Activated CD8-positive, alpha-beta T cell treated with anti-CD3 and anti-CD28 coated beads for 36 hours (primary cell): ENCODE results near the gene SLC12A9. TPM values are rescaled to one million over a fixed set of nuclear protein-coding genes. Genes with fewer than 3 reads are reported as not detected.
A peak's percentile ranks its signal among the peaks of the same experiment; 100 is the strongest.

ENCODE experiments used
- ATAC-seq: fragments of 200-7000 bp; cut with Tn5 transposase; one replicate; pipeline ENCODE4 v1.10.0; 2021; ENCODE audit warnings: mild to moderate bottlenecking, moderate library complexity
- CTCF ChIA-PET: fragments of 350-600 bp; sonication (Branson Sonifier 250); formaldehyde crosslinking; loops from one replicate; lab custom pipeline; 2021; ENCODE audit warnings: antibody characterized with exemption; lab: Charles Lee
- POLR2A ChIA-PET: fragments of 350-600 bp; sonication (Branson Sonifier 250); formaldehyde crosslinking; loops from one replicate; lab custom pipeline; 2021; ENCODE audit warnings: antibody characterized with exemption; lab: Charles Lee
- DNase-seq: peaks from one replicate; pipeline ENCODE4 v3.0.0-alpha.2; 2020
- H3K27ac Mint-ChIP-seq: one replicate; pipeline ENCODE4 v1.8.0; 2021; ENCODE audit warnings: mild to moderate bottlenecking, mixed read lengths
- H3K27me3 Mint-ChIP-seq: one replicate; pipeline ENCODE4 v1.8.0; 2021; ENCODE audit warnings: mixed read lengths
- H3K36me3 Mint-ChIP-seq: one replicate; pipeline ENCODE4 v1.8.0; 2021; ENCODE audit warnings: low read depth, mixed read lengths
- H3K4me1 Mint-ChIP-seq: one replicate; pipeline ENCODE4 v1.8.0; 2021; ENCODE audit warnings: low read depth, mixed read lengths
- H3K4me3 Mint-ChIP-seq: one replicate; pipeline ENCODE4 v1.8.0; 2021; ENCODE audit warnings: mild to moderate bottlenecking, moderate library complexity, mixed read lengths
- H3K9me3 Mint-ChIP-seq: one replicate; pipeline ENCODE4 v1.8.0; 2021; ENCODE audit warnings: mixed read lengths
- CTCF ChIP-seq: fragments of 200-600 bp; IDR thresholded peaks from one replicate; pipeline ENCODE4 v1.8.0; 2022; ENCODE audit warnings: antibody characterized with exemption, mild to moderate bottlenecking
- intact Hi-C: fragments of 100-400 bp; cut with micrococcal nuclease; formaldehyde crosslinking; loops from one replicate; pipeline ENCODE4 v1.10.0; 2022
- total RNA-seq, 2 experiments: library from RNA; stranded (reverse); gene quantifications; one replicate each; pipeline ENCODE4 v1.2.3, GENCODE V29; 2021

The SLC12A9 gene
- total RNA-seq, 2 experiments from 2014 or later, result 10.2 to 11.3 TPM

- ChIA-PET POLR2A (interaction anchor here (0.8 to 1.6 kb wide), 5 partner anchors 9 to 22 kb away, joined by 3 to 7 read pairs (median 5); partner anchors contain the start of genes SLC12A9 and SRRT), CTCF (interaction anchor here (0.7 kb wide), 2 partner anchors 14 to 162 kb away, joined by 3 read pairs; partner anchors contain the start of gene SLC12A9)
- peaks cover 8% of the 10 kb centered on the region for H3K4me1 Mint-ChIP-seq
- TF ChIP-seq CTCF, result no peak
- peak overlapping the region; percentile 89 for H3K4me3 Mint-ChIP-seq
- intact Hi-C loops, result no loop called here
- no peaks in the 10 kb centered on the region for H3K9me3 Mint-ChIP-seq
- peaks cover 11% of the 10 kb centered on the region for H3K36me3 Mint-ChIP-seq
- peak overlapping the region; percentile 95 for H3K27ac Mint-ChIP-seq
- no peak for ATAC-seq
- no peaks in the 10 kb centered on the region for H3K27me3 Mint-ChIP-seq
- DNase-seq, result no peak
Observed at GRCh38 chr7:100866729-100867039, 14.2 kb downstream of the SLC12A9 start.

GRCh38 chr7:100867040-100867775 is 14.7 kb downstream of the SLC12A9 start, which contains the start of gene TRIP6:
Gene TRIP6, plus strand, starts transcription at chr7:100867387. Its CDS starts 111 bp downstream, at chr7:100867498.
- H3K27me3 Mint-ChIP-seq, result no peaks in the 10 kb centered on the region
- CTCF ChIA-PET, result interaction anchor here (0.7 to 1.1 kb wide), 3 partner anchors 9 to 162 kb away, joined by 3 read pairs; partner anchors contain the start of gene SLC12A9
- H3K4me1 Mint-ChIP-seq, result peaks cover 8% of the 10 kb centered on the region
- peaks cover 12% of the 10 kb centered on the region for H3K36me3 Mint-ChIP-seq
- peak; percentile 72 for ATAC-seq
- H3K27ac Mint-ChIP-seq, result peak within 1 kb of the TSS; percentile 95
- peak; percentile 79 for DNase-seq
- no peak for TF ChIP-seq CTCF
- intact Hi-C loops, result no loop called here
- POLR2A ChIA-PET, result interaction anchor here (0.8 to 1.6 kb wide), 5 partner anchors 8 to 21 kb away, joined by 3 to 7 read pairs (median 5); partner anchors contain the start of genes SLC12A9 and SRRT
- H3K9me3 Mint-ChIP-seq, result no peaks in the 10 kb centered on the region
- H3K4me3 Mint-ChIP-seq, result peak within 1 kb of the TSS; percentile 89

GRCh38 chr7:100867776-100868485 is 15.4 kb downstream of the SLC12A9 start:
- CTCF ChIA-PET, result interaction anchor here (1.1 kb wide), 1 partner anchor 8 kb away, joined by 3 read pairs; no protein-coding TSS in a partner anchor
- H3K9me3 Mint-ChIP-seq, result no peaks in the 10 kb centered on the region
- H3K27ac Mint-ChIP-seq, result peak overlapping the region; percentile 87
- peak; percentile 10 for DNase-seq
- no peak for ATAC-seq
- POLR2A ChIA-PET, result interaction anchor here (1.6 kb wide), 1 partner anchor 11 kb away, joined by 7 read pairs; no protein-coding TSS in a partner anchor
- no peaks in the 10 kb centered on the region for H3K27me3 Mint-ChIP-seq
- H3K36me3 Mint-ChIP-seq, result peaks cover 14% of the 10 kb centered on the region
- H3K4me1 Mint-ChIP-seq, result peaks cover 8% of the 10 kb centered on the region
- TF ChIP-seq CTCF, result no peak
- intact Hi-C loops, result no loop called here
- H3K4me3 Mint-ChIP-seq, result peak overlapping the region; percentile 89

GRCh38 chr7:100873599-100874299 is 21.2 kb downstream of the SLC12A9 start:
- Mint-ChIP-seq H3K27ac (peak overlapping the region; percentile 98), H3K4me1 (peaks cover 29% of the 10 kb centered on the region), H3K27me3 (no peaks in the 10 kb centered on the region), H3K9me3 (no peaks in the 10 kb centered on the region), H3K4me3 (peak overlapping the region; percentile 98), H3K36me3 (peaks cover 59% of the 10 kb centered on the region)
- DNase-seq (no peak), ATAC-seq (no peak)
- POLR2A ChIA-PET, result interaction anchor here (1.5 to 6.8 kb wide), 3 partner anchors 13 to 212 kb away, joined by 3 to 167 read pairs (median 12); partner anchors contain the start of genes SLC12A9, TRIM56 and UFSP1
- intact Hi-C loops, result no loop called here
- CTCF ChIA-PET, result no interaction called here
- no peak for TF ChIP-seq CTCF
